Islet of Langerhans (tissue), 1 donor: ENCODE data around the gene SMOC2.

Experiments used
- FAIRE-seq: peaks from one replicate; lab custom pipeline; 2011; peaks lifted over from hg19 to GRCh38; lab: Jason Lieb, UNC

Gene SMOC2

GRCh38 chr6:168716581-168716980 lies 275.6 kb downstream of the SMOC2 start:
- no peak for FAIRE-seq

- FAIRE-seq: no peak
These were observed 276.5 kb downstream of the SMOC2 start for GRCh38 chr6:168717491-168717890.
